HFF-Myc (cell line): Measurements from ENCODE around the gene ZPR1.

ENCODE experiments used
- DNase-seq: peaks from one replicate; pipeline ENCODE4 v3.0.0-alpha.2; 2011; ENCODE audit warnings: low read depth; ENCODE audit errors: extremely low read depth
- H3K4me3 ChIP-seq: replicated peaks from 2 replicates; pipeline ENCODE4 v1.5.1; 2011; ENCODE audit warnings: low read depth, mild to moderate bottlenecking, control low read depth, low read length
- CTCF ChIP-seq: IDR thresholded peaks from 2 replicates; pipeline ENCODE4 v1.5.1; 2012; ENCODE audit warnings: mild to moderate bottlenecking, low read depth, low read length, control low read depth; ENCODE audit errors: missing control alignments

Gene ZPR1

GRCh38 chr11:116833491-116833815, 45.6 kb upstream of the ZPR1 start:
- TF ChIP-seq CTCF, result no peak
- H3K4me3 ChIP-seq, result no peak overlapping the region
- DNase-seq, result no peak

- TF ChIP-seq CTCF, result no peak
- DNase-seq, result no peak
- H3K4me3 ChIP-seq, result no peak overlapping the region
Measured at GRCh38 chr11:116832350-116833290, 44.8 kb upstream of the ZPR1 start.

GRCh38 chr11:116831790-116832349, 44.0 kb upstream of the ZPR1 start:
- no peak overlapping the region for H3K4me3 ChIP-seq
- TF ChIP-seq CTCF, result no peak
- no peak for DNase-seq

GRCh38 chr11:116830184-116830912, 42.5 kb upstream of the ZPR1 start:
- no peak for DNase-seq
- H3K4me3 ChIP-seq, result no peak overlapping the region
- TF ChIP-seq CTCF, result no peak

- no peak within 1 kb of the TSS for H3K4me3 ChIP-seq
- no peak for TF ChIP-seq CTCF
- DNase-seq, result no peak
Measured at GRCh38 chr11:116829525-116830183, 41.8 kb upstream of the ZPR1 start, which contains the start of gene APOC3. TSS of gene APOC3 (plus strand) at chr11:116829907. CDS start at chr11:116830583, 676 bp downstream.
